HG03469 (cell line): ENCODE measurements around the gene IL10RA.
"Not testable (repeated sequence)": the region's sequence is repeated elsewhere in the genome, so short reads cannot be mapped to it uniquely, and the experiment has no call there.

Source experiments
- ATAC-seq: cut with Tn5 transposase; IDR thresholded peaks from one replicate; pipeline ENCODE4 v1.9.1; 2021; ENCODE audit warnings: mild to moderate bottlenecking, moderate library complexity, moderate number of reproducible peaks; ENCODE audit not compliant: unreplicated experiment

IL10RA gene

GRCh38 chr11:118005224-118006152 is 19.3 kb downstream of the IL10RA start:
- ATAC-seq = no peak

- no peak for ATAC-seq
These were observed 19.9 kb downstream of the IL10RA start for GRCh38 chr11:118006153-118006534.

GRCh38 chr11:118007040-118007439 is 20.8 kb downstream of the IL10RA start:
- ATAC-seq = no peak

DNA sequence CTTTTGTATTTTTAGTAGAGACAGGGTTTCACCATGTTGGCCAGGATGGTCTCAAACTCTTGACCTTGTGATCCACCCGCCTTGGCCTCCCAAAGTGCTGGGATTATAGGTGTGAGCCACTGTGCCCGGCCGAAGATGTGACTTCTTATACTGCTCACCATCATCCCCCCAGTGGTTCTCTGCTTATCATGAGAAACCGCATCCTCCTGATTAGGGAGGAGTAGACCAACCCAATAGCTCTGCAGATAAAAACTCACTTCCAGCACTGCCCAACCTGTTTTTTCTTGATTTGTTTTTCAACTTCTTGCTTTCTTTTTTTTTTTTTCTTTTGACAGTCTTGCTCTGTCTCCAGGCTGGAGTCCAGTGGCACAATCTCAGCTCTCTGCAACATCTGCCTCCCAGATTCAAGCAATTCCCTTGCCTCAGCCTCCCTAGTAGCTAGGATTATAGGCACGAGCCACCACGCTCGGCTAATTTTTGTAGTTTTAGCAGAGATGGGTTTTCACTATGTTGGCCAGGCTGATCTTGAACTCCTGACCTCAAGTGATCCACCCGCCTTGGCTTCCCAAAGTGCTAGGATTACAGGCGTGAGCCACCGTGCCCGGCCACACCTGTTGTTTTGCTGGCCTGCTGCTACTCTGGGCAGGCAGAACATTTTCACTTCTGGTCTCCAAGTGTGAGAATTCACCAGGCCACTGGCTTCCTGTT is 21.5 kb downstream of the IL10RA start:
- ATAC-seq = not testable (repeated sequence)

GRCh38 chr11:118008271-118008911 is 22.2 kb downstream of the IL10RA start:
- no peak for ATAC-seq

GRCh38 chr11:118009864-118010737 is 23.9 kb downstream of the IL10RA start:
- ATAC-seq = no peak

GRCh38 chr11:118010738-118011461 is 24.7 kb downstream of the IL10RA start:
- peak; percentile 46 for ATAC-seq

- ATAC-seq = no peak
These were observed 26.0 kb downstream of the IL10RA start for GRCh38 chr11:118012083-118012669.

DNA sequence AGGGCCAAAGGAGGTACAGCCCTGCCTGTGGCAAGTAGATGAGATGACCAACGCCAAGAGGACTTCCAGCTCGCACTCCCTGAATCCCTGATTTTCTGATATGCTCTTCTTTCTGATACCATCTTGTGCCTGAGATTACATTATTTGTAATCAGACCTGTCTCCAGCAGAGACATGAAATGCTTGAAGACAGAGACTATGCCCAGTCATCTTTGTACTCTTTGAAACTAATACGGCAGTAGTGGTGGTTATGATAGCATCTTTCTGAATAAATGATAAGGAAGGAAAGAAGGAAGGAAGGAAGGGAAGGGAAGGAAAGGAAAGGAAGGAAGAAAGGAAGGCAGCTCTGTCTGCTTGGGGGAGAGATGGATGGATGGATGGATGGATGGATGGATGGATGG is 27.8 kb downstream of the IL10RA start:
- no peak for ATAC-seq

- no peak for ATAC-seq
These were observed 29.2 kb downstream of the IL10RA start for GRCh38 chr11:118015385-118015841.

GRCh38 chr11:118016104-118016503 is 29.9 kb downstream of the IL10RA start:
- no peak for ATAC-seq

GRCh38 chr11:118017111-118017510 is 30.9 kb downstream of the IL10RA start:
- no peak for ATAC-seq

DNA sequence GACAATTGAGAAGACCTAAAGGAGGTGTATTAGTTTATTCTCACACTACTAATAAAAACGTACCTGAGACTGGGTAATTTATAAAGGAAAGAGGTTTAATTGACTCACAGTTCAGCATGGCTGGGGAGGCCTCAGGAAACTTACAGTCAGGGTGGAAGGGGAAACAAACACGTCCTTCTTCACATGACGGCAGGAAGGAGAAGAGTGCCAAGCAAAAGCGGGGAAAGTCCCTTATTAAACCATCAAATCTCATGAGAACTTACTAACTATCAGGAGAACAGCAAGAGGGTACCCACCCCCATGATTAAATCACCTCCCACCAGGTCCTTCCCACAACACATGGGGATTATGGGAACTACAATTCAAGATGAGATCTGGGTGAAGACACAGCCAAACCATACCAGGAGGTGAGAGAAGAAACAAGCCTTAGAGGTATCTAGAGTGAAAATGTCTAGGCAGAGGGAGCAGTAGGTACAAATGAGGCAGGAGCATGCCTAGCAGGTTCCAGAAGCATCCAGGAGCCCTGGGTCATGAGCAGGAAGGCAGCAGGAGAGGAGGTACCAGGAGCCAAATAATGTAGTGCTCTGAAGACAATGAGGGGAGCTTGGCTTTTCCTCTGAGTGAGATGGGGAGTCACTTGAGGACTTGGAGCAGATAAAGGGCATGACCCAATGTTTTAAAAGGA is 31.6 kb downstream of the IL10RA start:
- ATAC-seq = no peak

- no peak for ATAC-seq
These were observed 32.2 kb downstream of the IL10RA start for GRCh38 chr11:118018401-118018800.

- ATAC-seq = no peak
These were observed 35.0 kb downstream of the IL10RA start for GRCh38 chr11:118021146-118021545.

GRCh38 chr11:118027694-118028093 is 41.5 kb downstream of the IL10RA start:
- ATAC-seq = no peak

GRCh38 chr11:118028626-118029025 is 42.4 kb downstream of the IL10RA start:
- no peak for ATAC-seq

DNA sequence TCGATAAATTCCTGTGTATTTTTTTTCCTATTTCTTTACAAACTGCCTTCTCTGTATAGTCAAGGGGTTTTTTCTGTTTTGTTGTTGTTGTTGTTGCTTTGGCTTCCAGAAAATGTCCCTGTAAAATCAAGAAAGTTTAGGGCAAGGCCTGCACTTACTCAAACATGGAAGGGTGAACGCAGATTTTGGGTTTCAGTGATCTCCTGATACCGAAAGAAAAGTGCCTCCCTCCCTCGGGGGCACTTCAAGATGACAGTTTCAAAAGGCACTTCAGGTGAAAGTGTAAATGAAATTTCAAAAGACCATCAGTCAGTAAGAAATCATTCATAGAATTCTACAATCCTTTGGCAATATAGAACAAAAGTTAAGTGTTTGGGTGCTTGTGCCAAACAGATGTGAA is 47.2 kb downstream of the IL10RA start:
- no peak for ATAC-seq

DNA sequence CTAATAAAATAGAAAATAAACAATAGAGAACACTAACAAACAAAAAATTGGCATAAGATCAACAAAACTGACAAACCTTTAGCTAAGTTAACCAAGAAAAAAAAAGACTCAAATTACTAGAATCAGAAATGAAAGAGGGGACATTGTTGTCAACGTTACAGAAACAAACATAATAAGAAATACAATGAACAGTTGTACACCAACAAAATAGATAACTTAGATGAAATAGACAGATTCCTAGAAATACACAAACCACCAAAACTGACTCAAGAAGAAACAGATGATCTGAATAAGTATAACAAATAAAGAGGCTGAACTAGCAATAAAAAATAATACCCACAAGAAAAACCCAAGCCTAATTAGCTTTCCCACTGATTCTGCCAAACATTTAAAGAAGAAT is 55.9 kb downstream of the IL10RA start:
- ATAC-seq = no peak
